Lung (tissue), 12 donors: Measurements from ENCODE around the gene TINCR. TPM values are rescaled to one million over a fixed set of nuclear protein-coding genes. Genes with fewer than 3 reads are reported as not detected.

Source experiments
- ATAC-seq: fragments of 200-7000 bp; cut with Tn5 transposase; one replicate; pipeline ENCODE4 v1.9.1; 2020; ENCODE audit warnings: moderate number of reproducible peaks; ENCODE audit not compliant: insufficient read depth, low FRiP score
- DNase-seq, 3 donors: peaks; one replicate each; pipeline ENCODE4 v3.0.0-alpha.2; 2013 to 2017
- H3K27ac ChIP-seq, 2 donors: one replicate each; pipeline ENCODE4 v1.5.1; 2013; ENCODE audit warnings: mild to moderate bottlenecking in 2 of 2, moderate library complexity in 2 of 2, control low read depth in 1 of 2, inconsistent platforms in 1 of 2, low read depth in 1 of 2, low read length in 1 of 2
- H3K27me3 ChIP-seq, 3 donors: one replicate each; pipeline ENCODE4 v1.5.1; 2013; ENCODE audit warnings: low read length in 2 of 3; ENCODE audit not compliant: control insufficient read depth in 3 of 3, insufficient read depth in 3 of 3
- H3K36me3 ChIP-seq, 4 donors: one replicate each; pipeline ENCODE4 v1.5.1; 2013; ENCODE audit warnings: low read length in 4 of 4, mild to moderate bottlenecking in 1 of 4, moderate library complexity in 1 of 4; ENCODE audit not compliant: control insufficient read depth in 4 of 4, insufficient read depth in 4 of 4
- H3K4me1 ChIP-seq, 5 donors: one replicate each; pipeline ENCODE4 v1.5.1; 2013; ENCODE audit warnings: low read length in 5 of 5, mild to moderate bottlenecking in 2 of 5, moderate library complexity in 1 of 5; ENCODE audit not compliant: control insufficient read depth in 5 of 5, insufficient read depth in 5 of 5
- H3K4me3 ChIP-seq: one replicate; pipeline ENCODE4 v1.5.1; 2013; ENCODE audit warnings: mild to moderate bottlenecking, control low read depth, moderate library complexity
- H3K9ac ChIP-seq, 2 donors: one replicate each; pipeline ENCODE4 v1.5.1; 2013; ENCODE audit warnings: low read length in 2 of 2, control low read depth in 1 of 2; ENCODE audit not compliant: insufficient read depth in 1 of 2
- H3K9me3 ChIP-seq, 4 donors: one replicate each; pipeline ENCODE4 v1.5.1; 2013; ENCODE audit warnings: low read length in 3 of 4, mild to moderate bottlenecking in 1 of 4, moderate library complexity in 1 of 4; ENCODE audit not compliant: control insufficient read depth in 4 of 4, insufficient read depth in 3 of 4
- CTCF ChIP-seq: IDR thresholded peaks from 2 replicates; pipeline ENCODE4 v1.5.1; 2012; ENCODE audit warnings: mild to moderate bottlenecking; ENCODE audit errors: control extremely low read depth, extremely low read depth
- WGBS, 2 donors: extraction: QIAGEN DNeasy Blood & Tissue Kit; methylation state at CpG; one replicate each; pipeline ENCODE4 v1.1.7; 2013; 5-methylcytosine and 5-hydroxymethylcytosine counted together
- polyA plus RNA-seq, 2 donors: library from polyadenylated mRNA; stranded (reverse); fragments of 200-250 nt; gene quantifications; one replicate each; pipeline ENCODE4 v1.2.1, GENCODE V29; 2013
- total RNA-seq, 2 donors: library from RNA; depleted of rRNA in 1 of 2; stranded (reverse); fragments of >200 nt in 1 of 2; gene quantifications; one replicate each; pipeline ENCODE4 v1.2.1, GENCODE V29; 2014 to 2021
- donor health status: control.
- donor health status: control.
- donor health status: Bipolar disorder and iron deficiency.
- donor health status: healthy.
- donor health status: DM: yes; HTN: yes; CAD: no.

TINCR gene
- total and polyA plus RNA-seq, 4 donors, result 1.0 to 2.0 (median 1.9) TPM

DNA sequence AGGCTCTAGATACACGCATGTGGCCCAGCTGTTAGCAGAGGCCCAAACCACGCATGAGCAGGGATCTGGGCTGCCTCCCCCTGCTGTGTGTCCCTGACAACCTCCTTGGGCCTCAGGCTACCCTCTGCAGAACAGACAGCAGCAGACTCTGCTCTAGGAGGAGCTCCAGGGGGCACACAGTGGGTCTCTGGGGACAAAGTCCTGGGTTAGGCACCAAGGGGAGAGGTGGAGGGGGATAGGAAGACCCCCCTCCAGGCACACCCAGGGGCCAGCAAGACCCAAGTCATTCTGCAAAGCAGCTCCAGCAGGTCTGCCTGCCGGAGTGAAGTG is 8.0 kb downstream of the TINCR start:
- Histone ChIP-seq H3K4me3 (no peak overlapping the region), H3K9ac (no peak overlapping the region), H3K27ac (no peak overlapping the region), H3K27me3 (peaks cover 0 to 13% (median 0%) of the 10 kb centered on the region in 3 donors), H3K4me1 (no peaks in the 10 kb centered on the region), H3K9me3 (peaks cover 0 to 22% (median 4%) of the 10 kb centered on the region in 4 donors), H3K36me3 (no peaks in the 10 kb centered on the region)
- TF ChIP-seq CTCF, result no peak
- no peak for ATAC-seq
- DNase-seq, result no peak
- WGBS, 2 donors, result 36 to 50% methylated on average over 2 to 3 of the region's 3 CpGs

- 80 to 85% methylated on average over 2 of the region's 2 CpGs for WGBS, 2 donors
- TF ChIP-seq CTCF, result no peak
- peaks cover 0 to 13% (median 0%) of the 10 kb centered on the region in 3 donors for H3K27me3 ChIP-seq
- no peak overlapping the region for H3K27ac ChIP-seq
- ATAC-seq (no peak), DNase-seq (no peak)
- peaks cover 0 to 22% (median 4%) of the 10 kb centered on the region in 4 donors for H3K9me3 ChIP-seq
- H3K9ac ChIP-seq, result no peak overlapping the region
- H3K4me3 ChIP-seq, result no peak overlapping the region
- H3K4me1 ChIP-seq, result no peaks in the 10 kb centered on the region
- no peaks in the 10 kb centered on the region for H3K36me3 ChIP-seq
Measured at GRCh38 chr19:5558101-5558621, 9.6 kb downstream of the TINCR start.

DNA sequence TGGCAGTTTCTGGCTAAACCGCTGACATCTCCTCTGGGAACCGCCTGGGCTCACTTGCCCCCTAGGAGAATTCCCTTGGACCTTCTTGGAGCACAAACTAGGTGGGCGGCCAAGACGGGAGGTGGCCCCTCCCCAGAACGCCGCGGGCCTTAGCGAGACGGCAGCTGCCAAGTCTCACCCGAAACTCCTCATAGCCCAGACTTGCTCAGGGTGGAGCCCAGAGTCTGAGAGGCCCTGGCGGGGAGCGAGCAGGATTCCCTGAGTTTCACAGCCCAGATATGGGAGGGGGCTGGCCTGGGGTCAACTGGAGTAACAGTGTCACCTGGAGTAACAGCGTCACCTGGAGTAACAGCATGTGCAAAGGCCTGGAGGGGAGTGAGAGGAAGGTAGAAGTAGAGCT is 10.1 kb downstream of the TINCR start:
- Histone ChIP-seq H3K27me3 (peaks cover 0 to 10% (median 0%) of the 10 kb centered on the region in 3 donors), H3K27ac (no peak overlapping the region), H3K36me3 (no peaks in the 10 kb centered on the region), H3K4me3 (no peak overlapping the region), H3K4me1 (no peaks in the 10 kb centered on the region), H3K9ac (no peak overlapping the region), H3K9me3 (peaks cover 0 to 19% (median 4%) of the 10 kb centered on the region in 4 donors)
- DNase-seq (no peak), ATAC-seq (no peak)
- TF ChIP-seq CTCF, result no peak
- 43 to 59% methylated on average over 13 of the region's 13 CpGs for WGBS, 2 donors

DNA sequence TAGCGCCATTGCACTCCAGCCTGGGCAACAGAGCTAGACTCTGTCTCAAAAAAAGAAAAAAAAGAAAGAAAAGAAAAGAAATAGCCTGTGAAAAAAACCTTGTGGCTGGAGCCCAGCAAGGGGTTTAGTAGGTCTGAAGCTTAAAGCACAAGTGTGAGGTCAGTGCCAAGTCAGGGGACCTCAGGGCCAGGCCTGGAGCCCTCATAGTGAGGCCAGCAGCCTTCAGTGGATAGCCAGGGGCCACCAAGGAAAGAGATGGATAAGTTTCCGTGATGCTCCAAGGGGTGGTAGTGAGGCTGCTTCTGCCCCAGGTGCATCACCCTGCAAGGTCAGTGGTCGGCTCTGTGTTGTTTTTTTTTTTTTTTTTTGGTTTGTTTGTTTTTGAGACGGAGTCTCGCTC is 12.9 kb downstream of the TINCR start:
- no peak overlapping the region for H3K27ac ChIP-seq
- H3K4me3 ChIP-seq, result no peak overlapping the region
- H3K9me3 ChIP-seq, result peaks cover 0 to 8% (median 0%) of the 10 kb centered on the region in 4 donors
- H3K4me1 ChIP-seq, result no peaks in the 10 kb centered on the region
- ATAC-seq (no peak), DNase-seq (no peak)
- no peak for TF ChIP-seq CTCF
- no peaks in the 10 kb centered on the region for H3K27me3 ChIP-seq
- H3K9ac ChIP-seq, result no peak overlapping the region
- no peaks in the 10 kb centered on the region for H3K36me3 ChIP-seq
- 81 to 88% methylated on average over 5 of the region's 5 CpGs for WGBS, 2 donors
